Endothelial cell of umbilical vein (primary cell): ENCODE data around the gene CPPED1. TPM values are rescaled to one million over a fixed set of nuclear protein-coding genes. Genes with fewer than 3 reads are reported as not detected.

Experiments
- BruUV-seq: library from RNA; stranded (reverse); fragments of 400-500 nt; replicated peaks from 2 replicates; lab custom pipeline; 2021; lab: Mats Ljungman, UMichigan
- CTCF ChIA-PET: fragments of 300-600, 350-600 bp; sonication (Branson Sonifier 250); formaldehyde crosslinking; loops from one replicate; lab custom pipeline; 2021; ENCODE audit warnings: antibody characterized with exemption, inconsistent platforms; lab: Charles Lee
- POLR2A ChIA-PET: fragments of 300-600, 350-600 bp; sonication (Branson Sonifier 250); formaldehyde crosslinking; loops from one replicate; lab custom pipeline; 2021; ENCODE audit warnings: antibody characterized with exemption, inconsistent platforms; lab: Charles Lee
- DNase-seq: peaks from one replicate; pipeline ENCODE4 v3.0.0-alpha.2; 2011; ENCODE audit warnings: low read depth, low spot score
- FAIRE-seq: peaks from 2 replicates; lab custom pipeline; 2011; peaks lifted over from hg19 to GRCh38; lab: Jason Lieb, UNC
- H2AFZ ChIP-seq: 2 replicates; pipeline ENCODE4 v1.6.0; 2012; ENCODE audit warnings: low read depth, low read length, control low read depth, inconsistent platforms
- H3K27ac ChIP-seq: 2 replicates; pipeline ENCODE4 v1.5.1; 2011; ENCODE audit warnings: low read depth, mild to moderate bottlenecking, control low read depth, low read length, moderate library complexity; ENCODE audit not compliant: insufficient read depth
- H3K27me3 ChIP-seq, 2 experiments: 2 replicates each; pipeline versions ENCODE4 v1.6.0 to v1.6.1; 2011; ENCODE audit warnings: low read length in 2 of 2, mixed read lengths in 1 of 2; ENCODE audit not compliant: control insufficient read depth in 2 of 2, insufficient read depth in 2 of 2
- H3K36me3 ChIP-seq, 2 experiments: 2 replicates in 1 of 2; 3 replicates in 1 of 2; pipeline ENCODE4 v1.5.1; 2011; ENCODE audit warnings: low read length in 2 of 2, mild to moderate bottlenecking in 1 of 2, moderate library complexity in 1 of 2; ENCODE audit not compliant: control insufficient read depth in 2 of 2, insufficient read depth in 2 of 2; ENCODE audit errors: extremely low read depth in 1 of 2
- H3K4me1 ChIP-seq: 3 replicates; pipeline ENCODE4 v1.5.1; 2011; ENCODE audit warnings: mild to moderate bottlenecking, low read length; ENCODE audit not compliant: control insufficient read depth, insufficient read depth; ENCODE audit errors: extremely low read depth
- H3K4me2 ChIP-seq: 2 replicates; pipeline ENCODE4 v1.6.1; 2011; ENCODE audit warnings: low read length, control low read depth, mixed read lengths; ENCODE audit not compliant: insufficient read depth
- H3K4me3 ChIP-seq, 3 experiments: fragments of 200-600 bp in 1 of 3; sonication (generic), shearing (Covaris generic) in 1 of 3; replicated peaks in 1 of 3; 2 replicates each; pipeline ENCODE4 v1.5.1; 2011 to 2016; ENCODE audit warnings: control low read depth in 3 of 3, low read length in 3 of 3, mild to moderate bottlenecking in 2 of 3, inconsistent platforms in 1 of 3, low read depth in 1 of 3, moderate library complexity in 1 of 3; ENCODE audit not compliant: insufficient read depth in 1 of 3
- H3K79me2 ChIP-seq: 2 replicates; pipeline ENCODE4 v1.6.0; 2012; ENCODE audit warnings: low read length, inconsistent platforms; ENCODE audit not compliant: control insufficient read depth, insufficient read depth
- H3K9ac ChIP-seq: replicated peaks from 2 replicates; pipeline ENCODE3; 2011; ENCODE audit warnings: low read length, control low read depth; ENCODE audit not compliant: insufficient read depth; ENCODE audit errors: extremely low read depth
- H3K9me1 ChIP-seq: replicated peaks from 3 replicates; pipeline ENCODE4 v1.6.0; 2011; ENCODE audit warnings: mild to moderate bottlenecking, low read length; ENCODE audit not compliant: control insufficient read depth, insufficient read depth; ENCODE audit errors: extremely low read depth
- H3K9me3 ChIP-seq: replicated peaks from 2 replicates; pipeline ENCODE4 v1.5.1; 2012; ENCODE audit warnings: low read length, inconsistent platforms; ENCODE audit not compliant: control insufficient read depth, insufficient read depth
- H4K20me1 ChIP-seq: replicated peaks from 2 replicates; pipeline ENCODE3; 2011; ENCODE audit warnings: mild to moderate bottlenecking, low read length; ENCODE audit not compliant: control insufficient read depth, insufficient read depth; ENCODE audit errors: extremely low read depth
- EZH2 ChIP-seq: IDR thresholded peaks from 2 replicates; pipeline ENCODE4 v1.6.1; 2012; ENCODE audit warnings: borderline replicate concordance, low read depth, mild to moderate bottlenecking, moderate library complexity, low read length, inconsistent platforms; ENCODE audit not compliant: severe bottlenecking
- FOS ChIP-seq: IDR thresholded peaks from 2 replicates; pipeline ENCODE4 v1.6.1; 2011; ENCODE audit warnings: mild to moderate bottlenecking, low read length, moderate library complexity, borderline replicate concordance; ENCODE audit not compliant: insufficient read depth
- GATA2 ChIP-seq: IDR thresholded peaks from 2 replicates; pipeline ENCODE4 v1.7.0; 2011; ENCODE audit warnings: low read depth, mild to moderate bottlenecking, moderate library complexity, mixed read lengths, low read length; ENCODE audit not compliant: insufficient read length, insufficient read depth
- JUN ChIP-seq: IDR thresholded peaks from 2 replicates; pipeline ENCODE4 v1.6.1; 2011; ENCODE audit warnings: borderline replicate concordance, low read depth; ENCODE audit not compliant: insufficient read length, insufficient read depth
- MYC ChIP-seq: IDR thresholded peaks from one replicate; pipeline ENCODE4 v1.6.1; 2011; ENCODE audit warnings: mild to moderate bottlenecking, low read depth, low read length
- POLR2A ChIP-seq: IDR thresholded peaks from 2 replicates; pipeline ENCODE4 v1.6.1; 2012; ENCODE audit warnings: low read depth, mild to moderate bottlenecking, control low read depth, low read length
- POLR2AphosphoS5 ChIP-seq: IDR thresholded peaks from 2 replicates; pipeline ENCODE4 v1.6.1; 2012; ENCODE audit warnings: low read depth, mild to moderate bottlenecking, control low read depth, low read length, moderate library complexity; ENCODE audit not compliant: insufficient read depth
- dilution Hi-C: fragments of 300-500 bp; cut with MboI; formaldehyde crosslinking; loops from one replicate; pipeline ENCODE4 v1.15.0; 2019; ENCODE audit warnings: low sequenced_read_pairs; ENCODE audit not compliant: extremely low pct_ligation_motif_present
- intact Hi-C: fragments of 100-400 bp; cut with micrococcal nuclease; formaldehyde crosslinking; loops from one replicate; pipeline ENCODE4 v1.10.0; 2022
- polyA plus RNA-seq, 4 experiments: library from polyadenylated mRNA; depleted of rRNA in 3 of 4; stranded (reverse) in 3 of 4; unstranded in 1 of 4; fragments of >200 nt; gene quantifications; 2 replicates each; pipeline versions ENCODE4 v1.2.1 to v1.2.3, GENCODE V29; 2011 to 2012; ENCODE audit warnings: missing spikeins in 1 of 4
- total RNA-seq: library from RNA; stranded (reverse); gene quantifications from 2 replicates; pipeline ENCODE4 v1.2.3, GENCODE V29; 2021
- TF ChIP-seq, protein P1 (sequence below): IDR thresholded peaks from 2 replicates; pipeline ENCODE4 v1.6.1; 2011; ENCODE audit not compliant: insufficient read depth, insufficient read length
- TF ChIP-seq, protein P2 (sequence below), 2 donors: IDR thresholded peaks; 1 replicate in 1 of 2; 2 replicates in 1 of 2; pipeline ENCODE4 v1.5.1; 2011; ENCODE audit warnings: low read length in 2 of 2, mild to moderate bottlenecking in 2 of 2, moderate library complexity in 2 of 2, control low read depth in 1 of 2, inconsistent platforms in 1 of 2, low read depth in 1 of 2; ENCODE audit not compliant: insufficient read depth in 1 of 2; ENCODE audit errors: extremely low read depth in 1 of 2

CPPED1 gene
- total and polyA plus RNA-seq, 2 donors (not counting 3 experiments of a cell fraction or from before 2014, with no cell fraction given) = 27.9 to 59.3 TPM

DNA sequence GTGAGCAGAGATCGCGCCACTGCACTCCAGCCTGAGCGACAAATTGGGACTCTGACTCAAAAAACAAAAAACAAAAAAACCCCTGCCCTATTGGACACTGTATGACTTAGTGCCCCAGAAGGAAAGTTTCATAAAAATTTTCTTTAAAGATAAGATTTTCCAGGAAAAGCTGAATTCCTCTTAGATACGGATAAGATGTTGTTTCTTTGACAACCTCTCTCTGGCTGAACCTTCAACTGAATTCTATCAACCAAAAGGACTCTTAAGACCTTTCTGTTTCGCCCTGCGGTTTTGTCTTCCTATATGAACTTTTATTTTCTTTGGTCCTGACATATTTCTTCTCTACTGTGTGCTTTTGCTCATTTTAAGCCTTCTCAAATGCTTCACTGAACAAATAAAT is 35.8 kb downstream of the CPPED1 start:
- ChIA-PET POLR2A (interaction anchor here (0.6 kb wide), 1 partner anchor 49 kb away, joined by 7 read pairs; no protein-coding TSS in a partner anchor), CTCF (interaction anchor here (0.6 kb wide), 1 partner anchor 168 kb away, joined by 3 read pairs; no protein-coding TSS in a partner anchor)
- Histone ChIP-seq H3K4me3 (no peak overlapping the region), H3K27me3 (no peaks in the 10 kb centered on the region), H3K9ac (no peak overlapping the region), H3K79me2 (no peaks in the 10 kb centered on the region), H3K9me3 (no peaks in the 10 kb centered on the region), H4K20me1 (no peaks in the 10 kb centered on the region), H3K9me1 (no peaks in the 10 kb centered on the region), H2AFZ (no peak overlapping the region), H3K4me1 (peaks cover 11% of the 10 kb centered on the region), H3K4me2 (no peak overlapping the region), H3K36me3 (no peaks in the 10 kb centered on the region), H3K27ac (no peak overlapping the region)
- DNase-seq = peak; percentile 72
- BruUV-seq = no TSS peak
- dilution Hi-C loops = no loop called here
- intact Hi-C loops = no loop called here
- TF ChIP-seq POLR2A (no peak), FOS (no peak), MYC (no peak), JUN (no peak), POLR2AphosphoS5 (no peak), EZH2 (no peak), GATA2 (no peak)
- TF ChIP-seq, protein P1, sequence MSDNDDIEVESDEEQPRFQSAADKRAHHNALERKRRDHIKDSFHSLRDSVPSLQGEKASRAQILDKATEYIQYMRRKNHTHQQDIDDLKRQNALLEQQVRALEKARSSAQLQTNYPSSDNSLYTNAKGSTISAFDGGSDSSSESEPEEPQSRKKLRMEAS = no peak
- TF ChIP-seq, protein P2, sequence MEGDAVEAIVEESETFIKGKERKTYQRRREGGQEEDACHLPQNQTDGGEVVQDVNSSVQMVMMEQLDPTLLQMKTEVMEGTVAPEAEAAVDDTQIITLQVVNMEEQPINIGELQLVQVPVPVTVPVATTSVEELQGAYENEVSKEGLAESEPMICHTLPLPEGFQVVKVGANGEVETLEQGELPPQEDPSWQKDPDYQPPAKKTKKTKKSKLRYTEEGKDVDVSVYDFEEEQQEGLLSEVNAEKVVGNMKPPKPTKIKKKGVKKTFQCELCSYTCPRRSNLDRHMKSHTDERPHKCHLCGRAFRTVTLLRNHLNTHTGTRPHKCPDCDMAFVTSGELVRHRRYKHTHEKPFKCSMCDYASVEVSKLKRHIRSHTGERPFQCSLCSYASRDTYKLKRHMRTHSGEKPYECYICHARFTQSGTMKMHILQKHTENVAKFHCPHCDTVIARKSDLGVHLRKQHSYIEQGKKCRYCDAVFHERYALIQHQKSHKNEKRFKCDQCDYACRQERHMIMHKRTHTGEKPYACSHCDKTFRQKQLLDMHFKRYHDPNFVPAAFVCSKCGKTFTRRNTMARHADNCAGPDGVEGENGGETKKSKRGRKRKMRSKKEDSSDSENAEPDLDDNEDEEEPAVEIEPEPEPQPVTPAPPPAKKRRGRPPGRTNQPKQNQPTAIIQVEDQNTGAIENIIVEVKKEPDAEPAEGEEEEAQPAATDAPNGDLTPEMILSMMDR (IDR thresholded peaks at IDR 0.05; ENCODE audit: extremely low read depth in 1 of 2, insufficient read depth in 1 of 2, low read depth in 1 of 2, low read length in 2 of 2) = no peak
- no peak for FAIRE-seq
